Caco-2 (cell line): ENCODE measurements around the gene CEP41. TPM values are rescaled to one million over a fixed set of nuclear protein-coding genes. Genes with fewer than 3 reads are reported as not detected.

Experiments used
- BruUV-seq: library from RNA; stranded (reverse); fragments of 400-500 nt; replicated peaks from 2 replicates; lab custom pipeline; 2021; lab: Mats Ljungman, UMichigan
- CTCF ChIA-PET: fragments of 300-600 bp; sonication (Branson Sonifier 250); formaldehyde crosslinking; loops from one replicate; lab custom pipeline; 2022; ENCODE audit warnings: antibody characterized with exemption; lab: Charles Lee
- POLR2A ChIA-PET: fragments of 300-600 bp; sonication (Branson Sonifier 250); formaldehyde crosslinking; loops from one replicate; lab custom pipeline; 2022; ENCODE audit warnings: antibody characterized with exemption; lab: Charles Lee
- DNase-seq, 2 experiments: peaks; one replicate each; pipeline versions ENCODE4 v3.0.0 to v3.0.0-alpha.2; 2020 to 2022
- H3K27me3 ChIP-seq: replicated peaks from 2 replicates; pipeline ENCODE4 v1.6.0; 2011; ENCODE audit warnings: low read length; ENCODE audit not compliant: control insufficient read depth, insufficient read depth
- H3K36me3 ChIP-seq: 2 replicates; pipeline ENCODE4 v1.5.1; 2011; ENCODE audit warnings: low read length; ENCODE audit not compliant: control insufficient read depth, insufficient read depth
- H3K4me1 ChIP-seq: fragments of 250-450 bp; sonication (Bioruptor Pico); 2 replicates; pipeline ENCODE4 v1.5.1; 2020; ENCODE audit warnings: mild to moderate bottlenecking
- H3K4me3 ChIP-seq: 2 replicates; pipeline ENCODE4 v1.5.1; 2011; ENCODE audit warnings: low read depth, mild to moderate bottlenecking, control low read depth, low read length
- H3K9me3 ChIP-seq: fragments of 250-450 bp; sonication (Bioruptor Pico); 2 replicates; pipeline ENCODE4 v1.5.1; 2020; ENCODE audit warnings: mild to moderate bottlenecking, moderate library complexity
- H3K27ac Mint-ChIP-seq: one replicate; pipeline ENCODE4 v1.8.0; 2022; ENCODE audit warnings: mixed read lengths; ENCODE audit not compliant: unreplicated experiment
- H3K27me3 Mint-ChIP-seq: one replicate; pipeline ENCODE4 v1.8.0; 2022; ENCODE audit warnings: mixed read lengths; ENCODE audit not compliant: insufficient read depth, unreplicated experiment
- H3K36me3 Mint-ChIP-seq: one replicate; pipeline ENCODE4 v1.8.0; 2022; ENCODE audit warnings: mild to moderate bottlenecking, mixed read lengths; ENCODE audit not compliant: insufficient read depth, unreplicated experiment
- H3K4me1 Mint-ChIP-seq: one replicate; pipeline ENCODE4 v1.8.0; 2022; ENCODE audit warnings: low read depth, mixed read lengths; ENCODE audit not compliant: unreplicated experiment
- H3K4me3 Mint-ChIP-seq: one replicate; pipeline ENCODE4 v1.8.0; 2022; ENCODE audit warnings: mild to moderate bottlenecking, moderate library complexity, mixed read lengths; ENCODE audit not compliant: unreplicated experiment
- H3K9me3 Mint-ChIP-seq: one replicate; pipeline ENCODE4 v1.8.0; 2022; ENCODE audit warnings: mixed read lengths; ENCODE audit not compliant: unreplicated experiment
- CTCF ChIP-seq, 2 experiments: fragments of 200-600 bp in 1 of 2; IDR thresholded peaks; 1 replicate in 1 of 2; 2 replicates in 1 of 2; pipeline versions ENCODE4 v1.5.1 to v1.8.0; 2011 to 2022; ENCODE audit warnings: antibody characterized with exemption in 1 of 2, control low read depth in 1 of 2, inconsistent platforms in 1 of 2, low read depth in 1 of 2, low read length in 1 of 2, mild to moderate bottlenecking in 1 of 2, moderate library complexity in 1 of 2; ENCODE audit not compliant: insufficient read depth in 1 of 2, severe bottlenecking in 1 of 2, unreplicated experiment in 1 of 2
- intact Hi-C: fragments of 100-400 bp; cut with micrococcal nuclease; formaldehyde crosslinking; loops from one replicate; pipeline ENCODE4 v1.10.0; 2022; ENCODE audit not compliant: unreplicated experiment
- total RNA-seq: library from RNA; stranded (reverse); gene quantifications from 2 replicates; pipeline ENCODE4 v1.2.3, GENCODE V29; 2022

CEP41 gene
- total RNA-seq, 1 experiment from 2014 or later, result 14.9 TPM

GRCh38 chr7:130385600-130386066 is 55.2 kb downstream of the CEP41 start:
- no peak for TF ChIP-seq CTCF (IDR thresholded peaks at IDR 0.05; ENCODE audit: insufficient read depth in 1 of 2, low read depth in 1 of 2, low read length in 1 of 2, severe bottlenecking in 1 of 2, unreplicated experiment in 1 of 2)
- no TSS peak for BruUV-seq
- intact Hi-C loops, result no loop called here
- H3K4me3 ChIP-seq, result no peak overlapping the region
- no peaks in the 10 kb centered on the region for H3K9me3 ChIP-seq
- H3K4me3 Mint-ChIP-seq, result no peak overlapping the region
- no peaks in the 10 kb centered on the region for H3K4me1 Mint-ChIP-seq
- H3K36me3 ChIP-seq, result no peaks in the 10 kb centered on the region
- H3K27me3 Mint-ChIP-seq, result no peaks in the 10 kb centered on the region
- ChIA-PET CTCF (no interaction called here), POLR2A (no interaction called here)
- no peaks in the 10 kb centered on the region for H3K9me3 Mint-ChIP-seq
- no peak for DNase-seq
- no peaks in the 10 kb centered on the region for H3K4me1 ChIP-seq
- no peaks in the 10 kb centered on the region for H3K27me3 ChIP-seq
- H3K27ac Mint-ChIP-seq, result no peak overlapping the region
- H3K36me3 Mint-ChIP-seq, result no peaks in the 10 kb centered on the region

GRCh38 chr7:130384841-130385599 is 55.8 kb downstream of the CEP41 start:
- Histone ChIP-seq H3K4me1 (no peaks in the 10 kb centered on the region), H3K4me3 (no peak overlapping the region), H3K9me3 (no peaks in the 10 kb centered on the region), H3K36me3 (no peaks in the 10 kb centered on the region), H3K27me3 (no peaks in the 10 kb centered on the region)
- intact Hi-C loops, result no loop called here
- no peaks in the 10 kb centered on the region for H3K36me3 Mint-ChIP-seq
- no peaks in the 10 kb centered on the region for H3K9me3 Mint-ChIP-seq
- H3K4me3 Mint-ChIP-seq, result no peak overlapping the region
- CTCF ChIA-PET, result no interaction called here
- no peak for DNase-seq
- H3K4me1 Mint-ChIP-seq, result no peaks in the 10 kb centered on the region
- POLR2A ChIA-PET, result no interaction called here
- no TSS peak for BruUV-seq
- TF ChIP-seq CTCF (IDR thresholded peaks at IDR 0.05; ENCODE audit: insufficient read depth in 1 of 2, low read depth in 1 of 2, low read length in 1 of 2, severe bottlenecking in 1 of 2, unreplicated experiment in 1 of 2), result no peak
- H3K27ac Mint-ChIP-seq, result no peak overlapping the region
- no peaks in the 10 kb centered on the region for H3K27me3 Mint-ChIP-seq

- POLR2A ChIA-PET, result no interaction called here
- DNase-seq, result no peak
- Mint-ChIP-seq H3K9me3 (no peaks in the 10 kb centered on the region), H3K4me1 (no peaks in the 10 kb centered on the region), H3K4me3 (no peak overlapping the region), H3K27ac (no peak overlapping the region), H3K27me3 (no peaks in the 10 kb centered on the region), H3K36me3 (no peaks in the 10 kb centered on the region)
- Histone ChIP-seq H3K36me3 (no peaks in the 10 kb centered on the region), H3K27me3 (no peaks in the 10 kb centered on the region), H3K4me3 (no peak overlapping the region), H3K9me3 (no peaks in the 10 kb centered on the region), H3K4me1 (no peaks in the 10 kb centered on the region)
- intact Hi-C loops, result no loop called here
- no peak for TF ChIP-seq CTCF (IDR thresholded peaks at IDR 0.05; ENCODE audit: insufficient read depth in 1 of 2, low read depth in 1 of 2, low read length in 1 of 2, severe bottlenecking in 1 of 2, unreplicated experiment in 1 of 2)
- CTCF ChIA-PET, result no interaction called here
- BruUV-seq, result no TSS peak
Measured at GRCh38 chr7:130384371-130384801, 56.4 kb downstream of the CEP41 start.
